BJ (cell line): ENCODE results near the gene SMIM38. TPM values are rescaled to one million over a fixed set of nuclear protein-coding genes. Genes with fewer than 3 reads are reported as not detected.
A peak's percentile ranks its signal among the peaks of the same experiment; 100 is the strongest.

Experiments
- CTCF ChIA-PET: fragments of 350-600 bp; formaldehyde crosslinking; extraction: SDS; loops from one replicate; lab custom pipeline; 2021; ENCODE audit warnings: antibody characterized with exemption, inconsistent platforms; lab: Yijun Ruan, JAX
- POLR2A ChIA-PET: fragments of 300-600 bp; sonication (Branson Sonifier 250); formaldehyde crosslinking; extraction: SDS; loops from one replicate; lab custom pipeline; 2021; ENCODE audit warnings: antibody characterized with exemption; lab: Charles Lee
- DNase-seq: peaks from one replicate; pipeline ENCODE4 v3.0.0-alpha.2; 2011; ENCODE audit warnings: low read depth
- H3K27me3 ChIP-seq: 2 replicates; pipeline ENCODE4 v1.6.0; 2011; ENCODE audit warnings: low read length; ENCODE audit not compliant: control insufficient read depth, insufficient read depth
- H3K36me3 ChIP-seq: 2 replicates; pipeline ENCODE4 v1.5.1; 2011; ENCODE audit warnings: low read length; ENCODE audit not compliant: control insufficient read depth, insufficient read depth
- H3K4me3 ChIP-seq: 2 replicates; pipeline ENCODE4 v1.5.1; 2011; ENCODE audit warnings: low read depth, mild to moderate bottlenecking, control low read depth, low read length
- CTCF ChIP-seq: IDR thresholded peaks from 2 replicates; pipeline ENCODE4 v1.5.1; 2011; ENCODE audit warnings: low read depth, mild to moderate bottlenecking, control low read depth, inconsistent platforms, low read length, moderate library complexity; ENCODE audit not compliant: insufficient read depth
- polyA plus RNA-seq: library from polyadenylated mRNA; depleted of rRNA; stranded (reverse); fragments of >200 nt; gene quantifications from 2 replicates; pipeline ENCODE4 v1.2.3, GENCODE V29; 2011

Gene SMIM38
- polyA plus RNA-seq, 1 experiment = 0.09 TPM

GRCh38 chr11:69173331-69173730 is 17.6 kb downstream of the SMIM38 start:
- ChIA-PET CTCF (no interaction called here), POLR2A (no interaction called here)
- TF ChIP-seq CTCF = no peak
- H3K4me3 ChIP-seq = no peak overlapping the region
- no peaks in the 10 kb centered on the region for H3K36me3 ChIP-seq
- no peaks in the 10 kb centered on the region; the same call in none of the 2 replicates for H3K27me3 ChIP-seq
- DNase-seq = no peak

GRCh38 chr11:69173925-69174581 is 18.3 kb downstream of the SMIM38 start:
- ChIA-PET CTCF (interaction anchor here (1.2 to 2.4 kb wide), 2 partner anchors 8 to 42 kb away, joined by 4 to 10 read pairs; no protein-coding TSS in a partner anchor), POLR2A (no interaction called here)
- H3K4me3 ChIP-seq = no peak overlapping the region
- H3K36me3 ChIP-seq = no peaks in the 10 kb centered on the region
- H3K27me3 ChIP-seq = peaks cover under 1% of the 10 kb centered on the region
- TF ChIP-seq CTCF = no peak
- DNase-seq = peak; percentile 21

GRCh38 chr11:69174841-69175240 is 19.1 kb downstream of the SMIM38 start:
- ChIA-PET CTCF (interaction anchor here (0.6 to 2.4 kb wide), 3 partner anchors 8 to 439 kb away, joined by 3 to 10 read pairs (median 4); no protein-coding TSS in a partner anchor), POLR2A (no interaction called here)
- H3K4me3 ChIP-seq = no peak overlapping the region
- no peaks in the 10 kb centered on the region for H3K36me3 ChIP-seq
- DNase-seq = no peak
- H3K27me3 ChIP-seq = peaks cover 2% of the 10 kb centered on the region
- no peak for TF ChIP-seq CTCF

- ChIA-PET POLR2A (no interaction called here), CTCF (no interaction called here)
- TF ChIP-seq CTCF = no peak
- H3K4me3 ChIP-seq = no peak overlapping the region
- no peak for DNase-seq
- H3K27me3 ChIP-seq = peaks cover 9% of the 10 kb centered on the region
- H3K36me3 ChIP-seq = no peaks in the 10 kb centered on the region
Observed at GRCh38 chr11:69178819-69179482, 23.2 kb downstream of the SMIM38 start.

GRCh38 chr11:69180226-69180625 is 24.5 kb downstream of the SMIM38 start:
- ChIA-PET CTCF (no interaction called here), POLR2A (no interaction called here)
- Histone ChIP-seq H3K36me3 (no peaks in the 10 kb centered on the region), H3K27me3 (peaks cover 9% of the 10 kb centered on the region), H3K4me3 (no peak overlapping the region)
- no peak for TF ChIP-seq CTCF
- DNase-seq = no peak
